HG02759 (cell line): ENCODE data around the gene TM4SF4.
"Not testable (repeated sequence)": the region's sequence is repeated elsewhere in the genome, so short reads cannot be mapped to it uniquely, and the experiment has no call there.

Experiments
- ATAC-seq: cut with Tn5 transposase; IDR thresholded peaks from one replicate; pipeline ENCODE4 v1.9.1; 2021; ENCODE audit warnings: mild to moderate bottlenecking, moderate library complexity; ENCODE audit not compliant: unreplicated experiment

TM4SF4 gene, protein sequence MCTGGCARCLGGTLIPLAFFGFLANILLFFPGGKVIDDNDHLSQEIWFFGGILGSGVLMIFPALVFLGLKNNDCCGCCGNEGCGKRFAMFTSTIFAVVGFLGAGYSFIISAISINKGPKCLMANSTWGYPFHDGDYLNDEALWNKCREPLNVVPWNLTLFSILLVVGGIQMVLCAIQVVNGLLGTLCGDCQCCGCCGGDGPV

DNA sequence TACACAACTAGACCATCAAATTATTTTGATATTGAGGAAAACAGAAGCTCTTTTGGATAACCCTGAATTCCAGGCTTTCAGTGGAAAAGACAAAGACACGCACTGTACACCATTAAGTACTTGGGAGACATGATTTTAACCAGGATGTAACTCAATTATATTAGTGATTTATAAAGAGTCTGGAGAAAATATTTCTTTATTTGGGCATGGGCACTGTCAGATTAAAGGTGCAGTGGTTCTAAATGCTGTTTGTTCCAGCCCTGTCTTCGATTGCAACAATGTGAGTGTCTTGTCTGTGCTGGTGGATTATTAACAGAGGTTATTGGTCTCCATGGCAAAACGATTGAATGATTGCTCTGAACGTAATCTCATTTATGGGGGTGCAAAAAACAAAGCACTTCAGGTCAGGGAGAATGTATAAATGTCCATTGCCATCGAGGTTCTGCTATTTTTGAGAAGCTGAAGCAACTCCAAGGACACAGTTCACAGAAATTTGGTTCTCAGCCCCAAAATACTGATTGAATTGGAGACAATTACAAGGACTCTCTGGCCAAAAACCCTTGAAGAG lies at the start of gene TM4SF4:
TM4SF4 (plus strand) TSS at position 448 of the 568 bp plus-strand sequence. CDS start 181 bp downstream, outside the sequence.
- no peak for ATAC-seq

- ATAC-seq = no peak
Measured at GRCh38 chr3:149424918-149425317, 49.6 kb upstream of the TM4SF4 start.

- no peak for ATAC-seq
Measured at GRCh38 chr3:149426325-149426724, 48.2 kb upstream of the TM4SF4 start.

DNA sequence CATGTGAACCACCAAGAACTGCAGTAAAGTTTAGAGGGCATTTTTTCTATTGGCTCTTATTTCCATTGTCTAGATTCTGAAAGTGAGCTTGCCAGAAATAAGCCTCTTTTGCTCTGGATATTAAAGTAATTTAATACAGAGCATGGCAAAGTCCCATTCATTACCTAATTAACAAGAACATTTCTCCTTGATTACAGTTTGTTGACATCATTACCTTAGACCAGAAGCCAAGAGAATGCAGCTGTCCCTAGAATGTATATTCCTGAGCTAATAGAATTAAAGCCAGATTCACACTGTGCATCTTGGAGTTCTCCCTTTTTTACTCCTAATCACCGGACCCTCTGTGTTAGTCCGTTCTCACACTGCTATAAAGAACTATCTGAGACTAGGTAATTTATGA lies 46.4 kb upstream of the TM4SF4 start:
- no peak for ATAC-seq

DNA sequence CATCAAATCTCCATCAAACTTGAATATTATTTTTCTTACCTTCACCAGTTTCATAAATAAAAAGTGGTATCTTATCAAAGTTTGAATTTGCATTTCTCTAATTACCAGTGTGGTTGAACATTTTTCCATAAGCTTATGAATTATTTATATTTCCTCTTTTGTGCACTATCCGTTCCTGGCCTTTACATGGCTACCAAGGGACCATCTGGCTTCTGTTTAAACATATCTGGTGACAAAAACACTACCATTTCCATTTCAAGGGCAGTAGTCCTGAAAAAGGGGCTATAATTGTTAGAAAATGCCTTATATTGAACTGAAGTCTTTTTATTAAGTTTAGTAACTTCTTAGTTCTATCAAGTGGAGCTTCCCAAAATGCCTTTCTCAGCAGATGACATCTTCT lies 44.3 kb upstream of the TM4SF4 start:
- no peak for ATAC-seq

- ATAC-seq = no peak
Measured at GRCh38 chr3:149432149-149432548, 42.3 kb upstream of the TM4SF4 start.

- ATAC-seq = no peak
Measured at GRCh38 chr3:149435996-149436885, 38.3 kb upstream of the TM4SF4 start.

DNA sequence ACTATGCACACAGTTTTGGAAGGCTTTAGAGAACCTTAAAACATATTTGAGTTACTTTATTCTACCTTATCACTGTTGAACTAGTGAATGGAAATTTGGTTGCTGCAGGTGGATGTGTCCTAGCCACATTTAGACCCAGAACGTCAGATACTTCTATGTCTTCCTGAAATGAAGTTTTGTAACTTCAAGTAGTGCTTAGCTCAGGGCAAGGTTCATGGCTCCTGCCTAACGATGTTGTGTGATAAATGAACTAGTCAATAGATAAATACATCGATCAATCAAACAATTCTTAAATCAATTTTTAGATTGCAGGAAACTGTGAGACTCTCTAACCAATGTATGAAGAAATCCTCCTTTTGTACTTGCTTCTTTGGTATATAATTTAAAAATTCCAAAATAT lies 37.2 kb upstream of the TM4SF4 start:
- ATAC-seq = no peak

DNA sequence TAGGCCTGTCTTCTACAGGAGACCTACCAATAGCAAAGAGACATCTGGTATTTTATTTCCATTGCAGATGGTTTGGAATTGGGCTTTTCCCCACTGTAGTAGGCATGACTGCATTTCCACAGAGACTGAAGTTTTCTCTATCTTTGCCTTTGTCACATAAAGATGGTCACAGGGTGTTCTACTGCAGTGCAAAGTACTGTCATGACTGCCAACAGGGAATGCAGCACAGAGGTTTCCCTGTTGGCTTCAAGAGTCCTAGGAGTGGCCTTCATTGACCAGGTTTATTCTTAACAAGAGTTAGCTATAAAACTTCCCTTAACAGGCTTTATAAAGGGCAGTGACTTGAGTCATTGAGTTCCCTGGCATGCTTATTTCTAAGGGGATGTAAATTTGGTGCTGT lies 36.8 kb upstream of the TM4SF4 start:
- no peak for ATAC-seq

GRCh38 chr3:149438981-149439380 lies 35.5 kb upstream of the TM4SF4 start:
- no peak for ATAC-seq

DNA sequence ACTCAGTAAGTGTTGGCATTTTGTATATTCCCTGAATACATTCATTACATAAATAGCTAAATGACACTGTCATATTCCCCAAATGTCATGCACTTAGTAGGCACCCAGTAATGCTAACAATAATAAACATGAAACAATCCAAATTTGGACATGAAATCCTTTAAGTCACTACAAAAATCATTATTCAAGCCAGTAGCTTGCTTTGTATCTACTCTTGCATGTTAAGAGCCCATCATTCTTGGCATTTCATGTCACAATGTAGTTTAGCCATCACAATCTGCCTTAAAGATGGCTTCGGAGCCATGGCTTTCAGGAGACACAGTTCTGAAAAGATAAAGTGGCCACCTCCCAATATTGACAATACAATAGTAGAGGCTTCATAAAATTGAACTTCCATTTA lies 32.9 kb upstream of the TM4SF4 start:
- no peak for ATAC-seq

DNA sequence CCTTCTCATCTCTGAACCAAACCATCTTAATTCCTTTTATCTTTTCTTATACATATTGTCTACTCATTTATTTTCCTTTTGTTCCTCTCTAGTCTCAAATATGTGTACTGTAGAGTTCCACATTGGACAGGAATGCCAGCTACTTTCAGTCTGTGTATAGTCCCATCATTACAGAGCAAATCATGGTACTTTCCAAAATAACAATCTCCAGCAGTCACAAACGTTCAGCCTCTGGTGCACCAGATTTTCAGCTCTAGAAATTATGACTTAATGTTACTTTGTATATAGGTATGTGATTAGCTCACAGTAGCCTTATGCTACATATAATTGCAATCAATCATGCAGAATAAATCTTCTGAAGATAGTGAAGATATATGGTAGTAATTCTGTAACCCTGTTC lies 32.5 kb upstream of the TM4SF4 start:
- no peak for ATAC-seq

DNA sequence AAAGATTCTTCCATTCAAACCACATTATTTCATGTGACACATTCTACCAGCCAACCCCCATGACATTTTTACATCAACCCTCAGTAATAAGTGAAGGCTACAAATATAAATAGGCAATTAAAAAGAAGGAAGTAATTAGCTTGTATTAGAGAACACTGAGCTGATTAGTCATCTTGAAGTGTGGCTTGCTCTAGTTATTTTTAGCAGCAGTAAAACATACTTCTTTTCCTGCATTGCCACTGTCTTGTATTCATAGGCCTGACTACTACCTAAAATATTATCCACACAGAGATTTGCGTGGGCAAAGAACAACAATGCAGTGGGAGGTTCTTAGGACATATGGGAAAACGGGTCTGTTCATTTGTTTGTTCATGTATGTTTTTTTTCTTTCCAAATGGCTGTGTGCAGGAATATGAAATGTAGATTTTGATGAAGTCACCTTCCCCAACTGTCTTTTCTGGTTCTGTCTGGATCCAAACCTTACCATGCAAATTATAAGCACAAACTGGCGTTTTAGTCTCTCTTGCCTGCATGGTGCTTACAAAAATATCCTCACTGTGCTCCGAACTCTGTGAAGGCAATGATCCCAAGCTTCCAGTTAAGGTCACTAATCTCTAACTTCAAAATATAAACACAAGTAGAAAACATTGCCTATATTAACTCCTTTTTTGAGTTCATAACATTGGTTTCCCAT lies 31.5 kb upstream of the TM4SF4 start:
- no peak for ATAC-seq

DNA sequence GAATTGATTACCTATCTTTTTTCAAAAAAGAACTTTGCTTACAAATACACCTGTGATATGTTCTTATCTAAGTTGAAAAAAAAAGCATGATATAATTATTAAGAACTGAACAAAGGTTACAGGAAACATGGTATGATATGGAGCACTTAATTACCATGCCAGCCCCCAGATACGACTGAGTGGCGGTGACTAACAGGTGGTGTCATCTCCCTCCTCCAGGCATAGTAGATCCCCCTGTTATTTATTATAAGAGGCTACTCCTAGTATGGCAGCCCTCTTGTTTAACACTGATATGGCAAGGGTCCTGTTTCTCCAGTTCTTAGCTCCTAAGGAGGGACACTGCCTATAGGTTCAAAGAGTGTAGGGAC lies 31.0 kb upstream of the TM4SF4 start:
- no peak for ATAC-seq

- ATAC-seq = not testable (repeated sequence)
Measured at GRCh38 chr3:149444867-149445266, 29.6 kb upstream of the TM4SF4 start.

GRCh38 chr3:149448331-149448831 lies 26.1 kb upstream of the TM4SF4 start:
- no peak for ATAC-seq

DNA sequence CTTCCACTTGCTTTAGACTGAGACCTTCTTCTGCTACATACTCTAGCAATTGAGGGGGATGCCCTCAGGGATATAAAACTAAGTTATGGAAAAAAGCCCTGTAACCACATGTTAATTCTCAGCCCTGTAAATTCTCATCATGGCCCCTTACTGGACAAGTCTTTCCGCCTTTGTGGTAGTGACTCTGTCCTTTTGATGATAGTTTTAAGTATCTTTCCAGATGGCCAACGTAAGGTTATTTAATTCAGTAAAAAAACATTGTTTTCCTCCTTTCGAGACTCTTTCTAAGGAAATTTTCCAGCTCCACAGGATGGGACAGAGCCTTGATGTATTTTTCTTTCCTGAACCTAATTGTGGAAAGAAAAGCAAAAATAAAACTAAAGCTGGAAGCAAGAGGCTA lies 25.3 kb upstream of the TM4SF4 start:
- no peak for ATAC-seq

GRCh38 chr3:149449799-149450198 lies 24.7 kb upstream of the TM4SF4 start:
- no peak for ATAC-seq

DNA sequence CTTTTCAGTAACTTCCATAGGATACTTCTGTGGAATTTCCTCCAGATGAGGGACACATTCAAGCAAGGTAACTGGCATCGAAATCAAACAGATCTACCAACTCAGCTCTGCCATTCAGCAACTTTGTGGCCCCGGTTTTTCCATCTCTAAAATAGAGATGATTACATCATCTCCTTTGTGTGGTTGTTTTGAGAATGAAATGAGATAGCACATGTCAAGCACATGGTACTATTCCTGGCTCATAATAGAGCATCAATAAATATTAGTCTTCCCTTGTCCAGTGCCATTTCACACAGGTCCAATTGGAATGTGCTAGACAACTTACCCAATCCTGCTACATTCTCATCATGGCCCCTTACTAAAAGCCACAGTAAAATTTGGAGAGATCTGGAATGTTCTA lies 24.2 kb upstream of the TM4SF4 start:
- ATAC-seq = no peak

DNA sequence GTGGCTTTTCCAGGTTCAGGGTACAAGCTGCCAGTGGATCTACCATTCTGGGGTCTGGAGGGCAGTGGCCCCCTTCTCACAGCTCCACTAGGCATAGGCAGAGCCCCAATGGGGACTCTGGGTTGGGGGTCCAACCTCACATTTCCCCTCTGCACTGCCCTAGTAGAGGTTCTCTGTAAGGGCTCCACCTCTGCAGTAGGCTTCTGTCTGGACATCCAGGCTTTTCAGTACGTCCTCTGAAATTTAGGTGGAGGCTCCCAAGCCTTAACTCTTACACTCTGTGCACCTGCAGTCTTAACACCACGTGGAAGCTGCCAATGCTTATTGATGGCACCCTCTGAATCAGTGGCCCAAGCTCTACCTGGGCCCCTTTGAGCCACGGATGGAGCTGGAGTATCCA lies 22.5 kb upstream of the TM4SF4 start:
- no peak for ATAC-seq

DNA sequence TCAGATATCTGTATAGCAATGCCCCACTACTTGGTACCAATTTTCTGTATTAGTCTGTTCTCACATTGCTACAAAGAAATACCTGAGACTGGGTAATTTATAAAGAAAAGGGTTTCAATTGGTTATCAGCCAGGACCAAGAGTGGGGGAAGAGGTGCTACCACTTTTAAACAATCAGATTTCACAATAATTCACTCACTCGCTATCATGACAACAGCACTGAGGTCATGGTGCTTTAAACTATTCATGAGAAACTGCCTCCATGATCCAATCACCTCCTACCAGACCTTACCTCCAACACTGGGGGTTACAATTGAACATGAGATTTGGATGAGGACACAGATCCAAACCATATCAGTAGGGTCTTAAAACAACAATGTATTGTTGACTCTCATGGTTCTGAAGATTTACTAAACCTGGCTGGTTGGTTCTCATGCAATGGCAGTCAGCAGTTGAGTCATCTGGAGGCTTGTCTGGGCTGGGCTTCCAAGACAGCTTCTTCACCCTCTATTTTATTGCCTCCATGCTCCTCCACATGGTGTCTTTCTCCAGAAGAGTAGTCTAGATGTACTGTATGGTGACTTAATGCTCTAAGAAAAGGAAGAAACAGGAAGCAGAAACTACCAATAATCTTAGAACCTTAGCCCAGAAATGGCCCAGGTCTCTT lies 21.2 kb upstream of the TM4SF4 start:
- ATAC-seq = no peak
